ENCODE measurements around the gene SPPL2B.
"Not testable (repeated sequence)": the region's sequence is repeated elsewhere in the genome, so short reads cannot be mapped to it uniquely, and the experiment has no call there.

SPPL2B gene

DNA sequence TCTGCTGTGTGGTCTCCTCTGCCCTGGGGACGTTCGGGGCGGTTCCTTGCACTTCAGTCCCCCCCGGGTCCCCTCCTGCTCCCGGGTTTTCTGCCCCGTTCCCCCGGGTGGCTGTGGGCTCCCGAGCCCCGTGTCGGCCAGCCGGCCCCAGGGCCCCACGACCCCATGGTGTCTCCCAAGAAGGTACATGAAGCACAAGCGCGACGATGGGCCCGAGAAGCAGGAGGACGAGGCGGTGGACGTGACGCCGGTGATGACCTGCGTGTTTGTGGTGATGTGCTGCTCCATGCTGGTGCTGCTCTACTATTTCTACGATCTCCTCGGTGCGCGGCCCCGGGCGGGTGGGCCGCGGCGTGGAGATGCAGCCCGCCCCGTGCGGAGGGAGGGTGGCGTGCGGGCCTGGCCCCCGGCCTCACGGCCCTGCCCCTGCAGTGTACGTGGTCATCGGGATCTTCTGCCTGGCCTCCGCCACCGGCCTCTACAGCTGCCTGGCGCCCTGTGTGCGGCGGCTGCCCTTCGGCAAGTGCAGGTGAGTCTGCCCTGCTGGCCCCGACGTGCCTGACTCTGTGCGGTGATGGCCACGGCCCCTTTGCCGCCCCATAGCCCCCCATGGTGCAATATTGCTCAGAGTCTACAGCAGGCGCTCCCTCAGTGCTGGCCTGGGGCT is 11.3 kb downstream of the SPPL2B start:
- Histone ChIP-seq H3K4me1 (ENCODE audit: control insufficient read depth, insufficient read depth, low read length) (no peaks in the 10 kb centered on the region), H3K27ac (ENCODE audit: low read length) (no peak overlapping the region), H3K9me3 (ENCODE audit: control insufficient read depth in 2 of 2, low read length in 2 of 2) (no peaks in the 10 kb centered on the region), H3K27me3 (ENCODE audit: control insufficient read depth in 1 of 2, insufficient read depth in 2 of 2, low read length in 2 of 2) (no peaks in the 10 kb centered on the region), H3K36me3 (ENCODE audit: control insufficient read depth in 2 of 2, insufficient read depth in 2 of 2, low read length in 2 of 2) (peaks cover 2% of the 10 kb centered on the region in 2 donors), H3K4me3 (ENCODE audit: low read length in 2 of 2) (no peak overlapping the region), H3K9ac (ENCODE audit: low read length in 2 of 2) (no peak overlapping the region)

DNA sequence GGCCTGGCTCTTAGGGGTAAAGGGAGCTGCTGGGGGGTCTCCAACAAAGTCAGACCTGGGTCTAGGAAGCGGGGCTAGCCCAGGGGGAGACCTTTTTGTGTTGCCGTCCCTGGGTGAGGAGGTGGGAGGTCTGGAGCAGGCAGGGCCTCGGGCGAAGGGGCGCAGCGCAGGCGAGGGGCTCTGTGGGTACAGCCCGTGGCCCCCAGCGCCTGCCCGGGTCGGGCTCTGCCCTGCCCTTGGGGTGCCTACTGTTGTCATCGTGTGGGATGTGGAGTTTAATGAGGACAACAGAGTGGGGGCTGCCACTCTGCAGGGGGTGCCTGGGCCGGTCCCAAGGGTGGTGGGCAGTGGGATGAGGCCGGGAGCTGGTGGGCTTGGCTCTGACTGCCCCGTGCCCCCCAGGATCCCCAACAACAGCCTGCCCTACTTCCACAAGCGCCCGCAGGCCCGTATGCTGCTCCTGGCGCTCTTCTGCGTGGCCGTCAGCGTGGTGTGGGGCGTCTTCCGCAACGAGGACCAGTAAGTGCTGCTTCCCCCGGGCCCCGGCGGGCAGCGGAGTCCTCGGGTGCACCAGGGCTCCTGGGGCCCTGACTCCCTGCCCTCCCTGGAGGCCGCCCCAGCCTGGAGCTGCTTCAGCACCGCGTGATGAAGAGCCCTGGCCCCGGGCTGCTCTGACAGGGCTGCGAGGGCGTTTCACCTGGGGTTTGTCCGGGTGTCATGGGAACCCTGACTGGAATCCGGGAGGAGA is 12.2 kb downstream of the SPPL2B start:
- Histone ChIP-seq H3K27ac (ENCODE audit: low read length) (no peak overlapping the region), H3K4me1 (ENCODE audit: control insufficient read depth, insufficient read depth, low read length) (no peaks in the 10 kb centered on the region), H3K36me3 (ENCODE audit: control insufficient read depth in 2 of 2, insufficient read depth in 2 of 2, low read length in 2 of 2) (peaks cover 2% of the 10 kb centered on the region in 2 donors)

DNA sequence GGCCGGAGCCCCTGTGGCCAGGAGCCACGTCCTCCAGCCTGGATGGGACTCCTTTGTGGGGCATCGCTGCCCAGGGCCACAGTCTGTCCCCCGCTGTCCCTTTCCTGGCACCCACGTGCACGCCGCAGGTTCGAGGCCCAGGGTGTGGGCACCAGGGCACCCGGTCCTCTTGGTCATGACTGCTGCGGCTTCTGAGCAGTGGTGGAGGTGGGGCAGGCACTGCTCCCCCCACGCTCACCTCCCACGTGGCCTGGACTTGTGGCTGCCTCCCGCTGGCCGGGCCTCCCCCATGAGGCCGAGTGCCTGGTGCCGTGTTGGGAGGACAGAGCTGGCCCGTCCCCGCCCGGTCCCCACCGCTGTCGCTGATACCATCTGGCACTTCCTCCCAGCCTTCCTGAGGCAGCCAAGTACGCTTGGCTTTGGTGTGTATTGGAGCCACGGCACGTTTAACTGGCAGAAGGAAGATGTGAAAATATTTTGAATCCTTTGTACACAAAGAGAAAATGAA is 12.8 kb downstream of the SPPL2B start:
- H3K4me1 ChIP-seq (ENCODE audit: control insufficient read depth, insufficient read depth, low read length): no peaks in the 10 kb centered on the region
- no peak overlapping the region for H3K27ac ChIP-seq (ENCODE audit: low read length)
- no peaks in the 10 kb centered on the region for H3K9me3 ChIP-seq (ENCODE audit: control insufficient read depth in 2 of 2, low read length in 2 of 2)
- H3K9ac ChIP-seq (ENCODE audit: low read length in 2 of 2): no peak overlapping the region
- H3K36me3 ChIP-seq (ENCODE audit: control insufficient read depth in 2 of 2, insufficient read depth in 2 of 2, low read length in 2 of 2): peaks cover 2% of the 10 kb centered on the region in 2 donors
- H3K27me3 ChIP-seq (ENCODE audit: control insufficient read depth in 1 of 2, insufficient read depth in 2 of 2, low read length in 2 of 2): no peaks in the 10 kb centered on the region
- H3K4me3 ChIP-seq (ENCODE audit: low read length in 2 of 2): no peak overlapping the region

More for the DNA sequence above, 12.2 kb downstream of the SPPL2B start:
- no peaks in the 10 kb centered on the region for H3K9me3 ChIP-seq (ENCODE audit: control insufficient read depth in 2 of 2, low read length in 2 of 2)
- no peaks in the 10 kb centered on the region for H3K27me3 ChIP-seq (ENCODE audit: control insufficient read depth in 1 of 2, insufficient read depth in 2 of 2, low read length in 2 of 2)
- no peak overlapping the region for H3K9ac ChIP-seq (ENCODE audit: low read length in 2 of 2)
- no peak overlapping the region for H3K4me3 ChIP-seq (ENCODE audit: low read length in 2 of 2)

DNA sequence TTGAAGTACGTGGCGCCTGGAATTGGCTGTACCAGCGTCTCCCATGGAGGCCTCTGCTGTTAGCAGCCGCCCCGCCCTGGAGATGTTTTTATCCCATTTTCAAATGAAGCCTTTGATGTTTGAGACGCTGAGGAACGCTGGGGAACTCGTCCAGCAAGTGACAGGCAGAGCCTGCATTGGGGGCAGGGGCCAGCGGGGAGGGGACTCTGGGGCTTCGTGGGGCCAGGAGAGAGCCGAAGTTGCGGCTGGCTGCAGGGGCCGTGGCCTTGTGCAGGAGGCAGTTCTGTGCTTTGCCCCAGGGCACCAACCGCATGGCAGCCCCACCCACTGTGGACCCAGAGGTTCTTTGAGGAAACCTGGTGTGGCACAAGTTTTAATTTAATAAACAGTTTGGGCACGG is 13.5 kb downstream of the SPPL2B start:
- no peaks in the 10 kb centered on the region for H3K9me3 ChIP-seq (ENCODE audit: control insufficient read depth in 2 of 2, low read length in 2 of 2)
- no peak overlapping the region for H3K9ac ChIP-seq (ENCODE audit: low read length in 2 of 2)
- no peaks in the 10 kb centered on the region for H3K4me1 ChIP-seq (ENCODE audit: control insufficient read depth, insufficient read depth, low read length)
- H3K27ac ChIP-seq (ENCODE audit: low read length): no peak overlapping the region
- no peaks in the 10 kb centered on the region for H3K27me3 ChIP-seq (ENCODE audit: control insufficient read depth in 1 of 2, insufficient read depth in 2 of 2, low read length in 2 of 2)
- H3K4me3 ChIP-seq (ENCODE audit: low read length in 2 of 2): no peak overlapping the region
- peaks cover 2% of the 10 kb centered on the region in 2 donors for H3K36me3 ChIP-seq (ENCODE audit: control insufficient read depth in 2 of 2, insufficient read depth in 2 of 2, low read length in 2 of 2)

DNA sequence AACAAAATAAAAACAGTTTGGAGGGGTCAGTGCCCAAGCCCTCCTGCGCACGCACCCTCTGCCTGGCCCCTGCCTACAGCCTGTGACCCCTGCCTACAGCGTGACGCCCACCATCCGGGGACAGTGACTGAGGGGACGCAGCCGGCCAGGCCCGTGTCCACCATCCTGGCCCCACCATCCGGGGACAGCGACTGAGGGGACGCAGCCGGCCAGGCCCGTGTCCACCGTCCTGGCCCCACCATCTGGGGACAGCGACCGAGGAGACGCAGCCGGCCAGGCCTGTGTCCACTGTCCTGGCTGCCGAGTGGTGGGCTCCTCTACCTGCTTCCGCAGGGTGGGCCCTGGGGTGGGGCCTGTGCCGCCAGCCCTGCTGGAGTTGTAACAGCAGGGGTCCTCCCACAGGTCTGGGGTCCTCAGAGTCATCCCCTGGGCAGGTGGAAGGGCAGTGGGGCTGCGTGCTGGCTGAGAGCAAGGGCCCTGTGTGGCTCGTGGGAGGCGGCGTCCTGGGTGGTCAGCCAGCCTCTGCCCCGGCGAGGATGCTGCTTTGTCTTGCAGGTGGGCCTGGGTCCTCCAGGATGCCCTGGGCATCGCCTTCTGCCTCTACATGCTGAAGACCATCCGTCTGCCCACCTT is 14.3 kb downstream of the SPPL2B start:
- Histone ChIP-seq H3K36me3 (ENCODE audit: control insufficient read depth in 2 of 2, insufficient read depth in 2 of 2, low read length in 2 of 2) (peaks cover 2% of the 10 kb centered on the region in 2 donors), H3K9ac (ENCODE audit: low read length in 2 of 2) (no peak overlapping the region), H3K27ac (ENCODE audit: low read length) (no peak overlapping the region), H3K4me3 (ENCODE audit: low read length in 2 of 2) (no peak overlapping the region), H3K9me3 (ENCODE audit: control insufficient read depth in 2 of 2, low read length in 2 of 2) (no peaks in the 10 kb centered on the region), H3K27me3 (ENCODE audit: control insufficient read depth in 1 of 2, insufficient read depth in 2 of 2, low read length in 2 of 2) (no peaks in the 10 kb centered on the region), H3K4me1 (ENCODE audit: control insufficient read depth, insufficient read depth, low read length) (no peaks in the 10 kb centered on the region)

DNA sequence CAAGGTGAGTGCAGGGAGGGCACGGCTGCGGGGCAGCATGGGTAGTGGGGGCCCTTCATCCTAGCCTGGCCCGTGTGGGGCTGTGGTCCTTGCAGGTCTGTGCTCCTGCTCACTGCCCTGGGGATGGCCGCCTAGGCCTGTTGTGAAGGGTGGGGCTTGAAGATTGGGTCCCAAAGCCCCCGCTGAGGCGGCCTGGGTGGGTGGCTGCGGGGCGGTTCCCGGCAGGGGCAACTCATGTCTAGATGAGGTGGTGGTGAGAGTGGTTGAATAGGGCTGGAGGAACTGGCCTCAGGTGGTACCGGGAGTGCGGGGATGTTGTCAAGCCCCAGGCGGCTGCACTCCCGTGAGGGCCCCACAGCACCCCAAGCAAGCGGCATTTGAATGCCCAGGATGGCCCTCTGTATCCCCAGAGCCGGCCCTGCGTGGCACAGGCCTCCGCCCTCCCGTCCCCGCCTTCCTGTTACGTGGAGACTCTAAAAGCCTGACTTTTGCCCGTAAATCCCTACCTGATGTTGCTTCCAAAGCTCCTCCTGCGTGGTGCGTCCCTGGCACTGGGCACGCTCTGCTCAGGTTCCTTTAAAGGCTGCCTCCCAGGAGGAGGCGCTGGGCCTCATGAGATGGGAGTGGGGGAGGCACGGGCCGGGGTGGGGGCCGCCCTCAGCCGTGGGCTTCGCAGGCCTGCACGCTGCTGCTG is 15.0 kb downstream of the SPPL2B start:
- Histone ChIP-seq H3K4me1 (ENCODE audit: control insufficient read depth, insufficient read depth, low read length) (no peaks in the 10 kb centered on the region), H3K9ac (ENCODE audit: low read length in 2 of 2) (no peak overlapping the region), H3K27me3 (ENCODE audit: control insufficient read depth in 1 of 2, insufficient read depth in 2 of 2, low read length in 2 of 2) (no peaks in the 10 kb centered on the region), H3K9me3 (ENCODE audit: control insufficient read depth in 2 of 2, low read length in 2 of 2) (no peaks in the 10 kb centered on the region), H3K27ac (ENCODE audit: low read length) (no peak overlapping the region), H3K4me3 (ENCODE audit: low read length in 2 of 2) (no peak overlapping the region), H3K36me3 (ENCODE audit: control insufficient read depth in 2 of 2, insufficient read depth in 2 of 2, low read length in 2 of 2) (peaks cover 2% of the 10 kb centered on the region in 2 donors)

DNA sequence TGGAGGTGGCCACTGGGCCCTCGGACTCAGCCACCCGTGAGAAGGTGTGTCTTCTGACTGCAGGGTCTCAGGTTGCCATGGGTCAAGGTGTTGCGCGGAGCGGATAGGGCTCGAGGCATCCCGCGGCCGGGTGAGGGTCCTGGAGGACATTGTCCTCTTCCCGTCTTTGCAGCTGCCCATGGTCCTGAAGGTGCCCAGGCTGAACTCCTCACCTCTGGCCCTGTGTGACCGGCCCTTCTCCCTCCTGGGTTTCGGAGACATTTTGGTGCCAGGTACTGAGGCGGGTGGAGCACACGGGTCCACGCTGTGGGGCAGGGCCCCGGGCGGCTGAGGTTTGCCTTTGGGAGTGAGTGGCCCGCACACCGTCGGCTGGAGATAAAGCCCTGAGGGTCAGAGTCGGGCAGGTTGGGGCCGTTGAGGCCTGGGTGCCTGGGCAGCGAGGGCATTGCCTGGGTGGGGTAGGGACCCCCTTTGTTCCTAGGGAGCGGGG is 15.9 kb downstream of the SPPL2B start:
- Histone ChIP-seq H3K27me3 (ENCODE audit: control insufficient read depth in 1 of 2, insufficient read depth in 2 of 2, low read length in 2 of 2) (no peaks in the 10 kb centered on the region), H3K9ac (ENCODE audit: low read length in 2 of 2) (no peak overlapping the region), H3K4me1 (ENCODE audit: control insufficient read depth, insufficient read depth, low read length) (no peaks in the 10 kb centered on the region), H3K27ac (ENCODE audit: low read length) (no peak overlapping the region), H3K36me3 (ENCODE audit: control insufficient read depth in 2 of 2, insufficient read depth in 2 of 2, low read length in 2 of 2) (peaks cover 5 to 8% of the 10 kb centered on the region in 2 donors), H3K9me3 (ENCODE audit: control insufficient read depth in 2 of 2, low read length in 2 of 2) (no peaks in the 10 kb centered on the region), H3K4me3 (ENCODE audit: low read length in 2 of 2) (no peak overlapping the region)

DNA sequence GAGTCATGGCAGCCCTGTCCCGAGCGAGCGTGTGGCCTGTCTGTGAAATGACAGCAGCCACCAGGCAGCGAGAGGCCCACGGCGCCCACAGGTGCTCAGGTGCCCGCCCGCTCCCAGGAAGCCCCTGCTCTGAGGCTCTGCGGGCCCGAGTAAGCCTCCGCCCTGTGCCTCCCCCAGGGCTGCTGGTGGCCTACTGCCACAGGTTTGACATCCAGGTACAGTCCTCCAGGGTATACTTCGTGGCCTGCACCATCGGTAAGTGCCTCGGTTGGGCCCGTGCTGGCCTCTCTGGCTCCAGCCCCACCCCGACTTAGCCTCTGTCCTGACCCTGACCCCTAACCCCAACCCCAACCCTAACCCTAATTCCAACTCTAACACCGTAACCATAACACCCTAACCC is 16.6 kb downstream of the SPPL2B start:
- Histone ChIP-seq H3K27me3 (ENCODE audit: control insufficient read depth in 1 of 2, insufficient read depth in 2 of 2, low read length in 2 of 2) (no peaks in the 10 kb centered on the region), H3K36me3 (ENCODE audit: control insufficient read depth in 2 of 2, insufficient read depth in 2 of 2, low read length in 2 of 2) (peaks cover 11 to 14% of the 10 kb centered on the region in 2 donors), H3K4me1 (ENCODE audit: control insufficient read depth, insufficient read depth, low read length) (no peaks in the 10 kb centered on the region), H3K9me3 (ENCODE audit: control insufficient read depth in 2 of 2, low read length in 2 of 2) (no peaks in the 10 kb centered on the region), H3K4me3 (ENCODE audit: low read length in 2 of 2) (no peak overlapping the region), H3K9ac (ENCODE audit: low read length in 2 of 2) (no peak overlapping the region), H3K27ac (ENCODE audit: low read length) (no peak overlapping the region)

DNA sequence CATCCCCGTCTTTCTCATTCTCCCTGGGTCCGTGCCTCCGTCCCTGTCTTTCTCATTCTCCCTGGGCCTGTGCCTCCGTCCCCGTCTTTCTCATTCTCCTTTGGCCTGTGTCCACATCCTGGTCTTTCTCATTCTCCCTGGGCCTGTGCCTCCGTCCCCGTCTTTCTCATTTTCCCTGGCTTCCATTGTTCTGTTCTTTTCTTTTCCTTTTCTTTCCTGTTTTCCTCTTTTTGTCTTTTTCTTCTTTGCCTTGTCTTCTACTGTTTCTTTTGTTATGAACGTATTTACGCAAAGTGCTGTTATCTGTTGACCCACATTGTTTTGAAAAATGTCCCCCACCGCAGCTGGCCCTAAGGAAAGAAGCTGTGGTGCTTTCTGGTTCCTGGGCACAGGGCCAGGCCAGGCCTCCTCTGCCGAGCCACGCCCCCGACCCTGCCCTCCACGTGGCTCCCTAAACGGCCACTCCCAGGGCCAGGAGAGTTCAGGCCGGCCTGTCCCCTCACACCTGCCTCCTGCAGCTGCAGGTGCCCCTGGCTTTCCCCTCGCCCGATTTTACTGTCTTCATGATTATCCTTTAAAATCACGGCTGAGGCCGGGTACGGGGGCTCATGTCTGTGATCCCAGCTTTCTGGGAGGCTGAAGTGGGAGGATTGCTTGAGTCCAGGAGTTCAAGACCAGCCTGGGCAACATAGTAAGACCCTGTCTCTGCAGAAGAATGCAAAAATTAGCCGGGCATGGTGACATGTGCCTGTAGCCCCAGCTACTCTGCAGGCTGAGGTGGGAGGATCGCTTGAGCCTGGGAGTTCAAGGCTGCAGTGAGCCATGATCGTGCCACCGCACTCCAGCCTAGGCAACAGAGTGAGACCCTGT is 17.5 kb downstream of the SPPL2B start:
- Histone ChIP-seq H3K27ac (ENCODE audit: low read length) (no peak overlapping the region), H3K9ac (ENCODE audit: low read length in 2 of 2) (no peak overlapping the region), H3K4me1 (ENCODE audit: control insufficient read depth, insufficient read depth, low read length) (no peaks in the 10 kb centered on the region), H3K36me3 (ENCODE audit: control insufficient read depth in 2 of 2, insufficient read depth in 2 of 2, low read length in 2 of 2) (peaks cover 17 to 22% of the 10 kb centered on the region in 2 donors), H3K27me3 (ENCODE audit: control insufficient read depth in 1 of 2, insufficient read depth in 2 of 2, low read length in 2 of 2) (no peaks in the 10 kb centered on the region), H3K9me3 (ENCODE audit: control insufficient read depth in 2 of 2, low read length in 2 of 2) (no peaks in the 10 kb centered on the region), H3K4me3 (ENCODE audit: low read length in 2 of 2) (no peak overlapping the region)

DNA sequence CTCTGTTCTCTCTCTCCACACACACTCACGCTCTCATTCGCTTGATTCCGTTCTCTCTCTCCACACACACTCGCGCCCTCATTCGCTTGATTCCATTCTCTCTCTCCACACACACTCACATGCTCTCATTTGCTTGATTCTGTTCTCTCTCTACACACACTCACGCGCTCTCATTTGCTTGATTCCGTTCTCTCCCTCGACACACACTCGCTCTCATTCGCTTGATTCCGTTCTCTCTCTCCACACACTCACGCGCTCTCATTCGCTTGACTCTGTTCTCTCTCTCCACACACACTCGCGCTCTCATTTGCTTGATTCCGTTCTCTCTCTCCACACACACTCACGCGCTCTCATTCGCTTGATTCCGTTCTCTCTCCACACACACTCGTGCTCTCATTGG is 21.3 kb downstream of the SPPL2B start:
- H3K9me3 ChIP-seq (ENCODE audit: control insufficient read depth in 2 of 2, low read length in 2 of 2); H3K4me3 ChIP-seq (ENCODE audit: low read length in 2 of 2); H3K27me3 ChIP-seq (ENCODE audit: control insufficient read depth in 1 of 2, insufficient read depth in 2 of 2, low read length in 2 of 2); H3K4me1 ChIP-seq (ENCODE audit: control insufficient read depth, insufficient read depth, low read length); H3K9ac ChIP-seq (ENCODE audit: low read length in 2 of 2); H3K27ac ChIP-seq (ENCODE audit: low read length): not testable (repeated sequence)
- peaks cover 22 to 23% of the 10 kb centered on the region in 2 donors for H3K36me3 ChIP-seq (ENCODE audit: control insufficient read depth in 2 of 2, insufficient read depth in 2 of 2, low read length in 2 of 2)
